Activated CD8-positive, alpha-beta memory T cell treated with anti-CD3 and anti-CD28 coated beads, Interleukin-2, amount 50 U/mL, for 24 hours (primary cell): ENCODE results near the gene DDX49.

Source experiments
- DNase-seq: peaks from one replicate; pipeline ENCODE4 v3.0.0-alpha.2; 2020; ENCODE audit errors: extremely low read depth

DDX49 gene

GRCh38 chr19:18919086-18919899 lies at the start of gene DDX49, which contains the start of gene COPE:
TSS of gene DDX49 (plus strand) at chr19:18919715. CDS start at chr19:18919742, 27 bp downstream.
TSS of gene COPE (minus strand) at chr19:18919387. CDS start at chr19:18919348, 39 bp downstream.
- DNase-seq, result peak; percentile 99

- no peak for DNase-seq
These were observed 49.6 kb upstream of the DDX49 start for GRCh38 chr19:18869781-18870530.

GRCh38 chr19:18870531-18871172 lies 48.9 kb upstream of the DDX49 start:
- no peak for DNase-seq

GRCh38 chr19:18871543-18871942 lies 48.0 kb upstream of the DDX49 start:
- no peak for DNase-seq

GRCh38 chr19:18875726-18876125 lies 43.8 kb upstream of the DDX49 start:
- DNase-seq, result no peak

- no peak for DNase-seq
These were observed 42.6 kb upstream of the DDX49 start for GRCh38 chr19:18876865-18877264.

GRCh38 chr19:18878058-18878797 lies 41.3 kb upstream of the DDX49 start:
- DNase-seq, result no peak

GRCh38 chr19:18878858-18879578 lies 40.5 kb upstream of the DDX49 start:
- DNase-seq, result no peak

- DNase-seq, result no peak
These were observed 39.7 kb upstream of the DDX49 start for GRCh38 chr19:18879579-18880373.

GRCh38 chr19:18881491-18881890 lies 38.0 kb upstream of the DDX49 start:
- DNase-seq, result no peak

- DNase-seq, result no peak
These were observed 35.8 kb upstream of the DDX49 start for GRCh38 chr19:18883526-18884304.

GRCh38 chr19:18886972-18887371 lies 32.5 kb upstream of the DDX49 start:
- no peak for DNase-seq

GRCh38 chr19:18889949-18890745 lies 29.4 kb upstream of the DDX49 start:
- DNase-seq, result no peak

- no peak for DNase-seq
These were observed 25.8 kb upstream of the DDX49 start for GRCh38 chr19:18893587-18894253.

GRCh38 chr19:18894254-18895037 lies 25.1 kb upstream of the DDX49 start:
- DNase-seq, result no peak

GRCh38 chr19:18895038-18895823 lies 24.3 kb upstream of the DDX49 start:
- DNase-seq, result no peak
